ENCODE results near the gene METTL14. TPM values are rescaled to one million over a fixed set of nuclear protein-coding genes. Genes with fewer than 3 reads are reported as not detected.

METTL14 gene
- total RNA-seq, 1 donor from 2014 or later: 45.0 TPM

- H3K27me3 Mint-ChIP-seq (ENCODE audit: unreplicated experiment): no peaks in the 10 kb centered on the region
- H3K4me3 Mint-ChIP-seq (ENCODE audit: unreplicated experiment): no peak overlapping the region
- no peaks in the 10 kb centered on the region for H3K9me3 Mint-ChIP-seq (ENCODE audit: unreplicated experiment)
- TF ChIP-seq CTCF (IDR thresholded peaks at IDR 0.05; ENCODE audit: unreplicated experiment): no peak
- DNase-seq (ENCODE audit: low spot score): no peak
- no peak overlapping the region for H3K27ac Mint-ChIP-seq (ENCODE audit: unreplicated experiment)
- H3K36me3 Mint-ChIP-seq (ENCODE audit: low read depth, unreplicated experiment): peaks cover 4% of the 10 kb centered on the region
- peaks cover 7% of the 10 kb centered on the region for H3K4me1 Mint-ChIP-seq (ENCODE audit: unreplicated experiment)
Observed at GRCh38 chr4:118714682-118715081, 29.5 kb downstream of the METTL14 start.

GRCh38 chr4:118716304-118716703, 31.1 kb downstream of the METTL14 start:
- no peaks in the 10 kb centered on the region for H3K27me3 Mint-ChIP-seq (ENCODE audit: unreplicated experiment)
- H3K4me3 Mint-ChIP-seq (ENCODE audit: unreplicated experiment): no peak overlapping the region
- H3K9me3 Mint-ChIP-seq (ENCODE audit: unreplicated experiment): no peaks in the 10 kb centered on the region
- peak overlapping the region; percentile 45 for H3K27ac Mint-ChIP-seq (ENCODE audit: unreplicated experiment)
- DNase-seq (ENCODE audit: low spot score): no peak
- H3K36me3 Mint-ChIP-seq (ENCODE audit: low read depth, unreplicated experiment): peaks cover 11% of the 10 kb centered on the region
- no peak for TF ChIP-seq CTCF (IDR thresholded peaks at IDR 0.05; ENCODE audit: unreplicated experiment)
- peaks cover 7% of the 10 kb centered on the region for H3K4me1 Mint-ChIP-seq (ENCODE audit: unreplicated experiment)

- Mint-ChIP-seq H3K4me1 (ENCODE audit: unreplicated experiment) (peaks cover 12% of the 10 kb centered on the region), H3K27me3 (ENCODE audit: unreplicated experiment) (no peaks in the 10 kb centered on the region), H3K36me3 (ENCODE audit: low read depth, unreplicated experiment) (peaks cover 16% of the 10 kb centered on the region), H3K4me3 (ENCODE audit: unreplicated experiment) (no peak overlapping the region), H3K27ac (ENCODE audit: unreplicated experiment) (no peak overlapping the region), H3K9me3 (ENCODE audit: unreplicated experiment) (no peaks in the 10 kb centered on the region)
- DNase-seq (ENCODE audit: low spot score): no peak
- no peak for TF ChIP-seq CTCF (IDR thresholded peaks at IDR 0.05; ENCODE audit: unreplicated experiment)
Observed at GRCh38 chr4:118718511-118719170, 33.4 kb downstream of the METTL14 start.

- Mint-ChIP-seq H3K27ac (ENCODE audit: unreplicated experiment) (no peak overlapping the region), H3K27me3 (ENCODE audit: unreplicated experiment) (no peaks in the 10 kb centered on the region), H3K4me1 (ENCODE audit: unreplicated experiment) (peaks cover 18% of the 10 kb centered on the region), H3K9me3 (ENCODE audit: unreplicated experiment) (no peaks in the 10 kb centered on the region), H3K36me3 (ENCODE audit: low read depth, unreplicated experiment) (peaks cover 27% of the 10 kb centered on the region), H3K4me3 (ENCODE audit: unreplicated experiment) (no peak overlapping the region)
- TF ChIP-seq CTCF (IDR thresholded peaks at IDR 0.05; ENCODE audit: unreplicated experiment): no peak
- no peak for DNase-seq (ENCODE audit: low spot score)
Observed at GRCh38 chr4:118721752-118722151, 36.6 kb downstream of the METTL14 start.

GRCh38 chr4:118723369-118723768, 38.2 kb downstream of the METTL14 start:
- Mint-ChIP-seq H3K27ac (ENCODE audit: unreplicated experiment) (peak overlapping the region; percentile 64), H3K9me3 (ENCODE audit: unreplicated experiment) (no peaks in the 10 kb centered on the region), H3K36me3 (ENCODE audit: low read depth, unreplicated experiment) (peaks cover 31% of the 10 kb centered on the region), H3K4me3 (ENCODE audit: unreplicated experiment) (no peak overlapping the region), H3K4me1 (ENCODE audit: unreplicated experiment) (peaks cover 18% of the 10 kb centered on the region), H3K27me3 (ENCODE audit: unreplicated experiment) (no peaks in the 10 kb centered on the region)
- no peak for TF ChIP-seq CTCF (IDR thresholded peaks at IDR 0.05; ENCODE audit: unreplicated experiment)
- DNase-seq (ENCODE audit: low spot score): no peak

Measured in endothelial cell (in vitro differentiated cells).